ENCODE results near the gene KIF27. TPM values are rescaled to one million over a fixed set of nuclear protein-coding genes. Genes with fewer than 3 reads are reported as not detected.

KIF27 gene
- total and polyA plus RNA-seq, 10 of the 15 experiments (the other 5 are each of a cell fraction or from before 2014, with no cell fraction given): 0.64 to 3.3 (median 1.3) TPM

DNA sequence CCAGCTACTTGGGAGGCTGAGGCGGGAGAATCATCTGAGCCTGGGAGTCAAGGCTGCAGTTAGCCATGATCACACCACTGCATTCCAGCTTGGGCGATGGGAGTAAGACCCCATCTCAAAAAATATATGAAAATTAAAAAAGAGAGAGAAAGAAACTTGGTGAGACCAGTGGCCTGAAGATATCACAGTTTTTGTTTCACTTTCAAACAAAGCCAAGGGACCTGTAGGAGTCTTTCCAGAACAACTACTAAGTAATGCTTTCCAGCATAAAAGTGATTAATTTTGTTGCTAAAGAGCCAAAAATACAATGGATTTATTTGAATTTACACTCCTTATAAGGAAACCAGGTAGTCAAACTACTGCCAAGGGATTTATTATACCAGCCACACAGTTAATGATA lies 127.2 kb downstream of the KIF27 start (continued):
- TF ChIP-seq CHD4 (IDR thresholded peaks at IDR 0.05): no peak

DNA sequence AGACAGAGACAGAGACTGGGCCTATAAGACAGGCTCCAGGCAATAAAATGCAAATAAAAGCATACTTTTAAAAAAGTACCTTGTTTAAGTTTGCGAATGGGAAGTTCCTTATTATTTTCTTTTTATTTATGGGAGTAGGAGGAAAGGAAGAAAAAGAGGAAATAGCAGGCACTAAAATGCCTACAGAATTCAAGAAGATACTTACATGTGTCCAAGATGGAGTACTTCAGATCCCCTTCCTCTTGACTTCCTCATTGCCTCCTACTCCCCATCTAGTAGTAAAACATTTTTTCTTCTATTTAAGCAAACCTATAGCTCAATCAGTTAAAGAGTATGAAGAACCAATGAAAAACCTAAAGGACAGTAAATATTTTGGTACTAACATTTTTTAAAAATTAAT lies 128.5 kb downstream of the KIF27 start:
- in situ Hi-C loops (cut with MboI): no loop called here
- Histone ChIP-seq H2AFZ (ENCODE audit: control insufficient read depth, low read depth, low read length) (no peak overlapping the region), H3K4me2 (ENCODE audit: control insufficient read depth, insufficient read depth) (no peak overlapping the region), H3K36me3 (ENCODE audit: control insufficient read depth in 2 of 2, insufficient read depth in 2 of 2, low read length in 1 of 2) (no peaks in the 10 kb centered on the region), H4K20me1 (ENCODE audit: control insufficient read depth, insufficient read depth) (no peaks in the 10 kb centered on the region), H3K9me3 (replicated peaks; ENCODE audit: control insufficient read depth, insufficient read depth, low read length) (no peaks in the 10 kb centered on the region), H3K79me2 (ENCODE audit: control insufficient read depth, insufficient read depth, low read length) (no peaks in the 10 kb centered on the region), H3K4me3 (no peak overlapping the region), H3K4me1 (ENCODE audit: control insufficient read depth, insufficient read depth, low read length) (no peaks in the 10 kb centered on the region), H3K27me3 (replicated peaks in 1 of 2; ENCODE audit: control insufficient read depth in 2 of 2, insufficient read depth in 2 of 2, low read length in 1 of 2) (no peaks in the 10 kb centered on the region), H3K9ac (ENCODE audit: control insufficient read depth, insufficient read depth, low read length) (no peak overlapping the region), H3K27ac (ENCODE audit: control insufficient read depth, insufficient read depth) (no peak overlapping the region)
- TF ChIP-seq ZZZ3 (IDR thresholded peaks at IDR 0.05; ENCODE audit: control insufficient read depth, insufficient read length, low read depth) (no peak), TARDBP (IDR thresholded peaks at IDR 0.05; ENCODE audit: borderline replicate concordance) (no peak), CEBPB (IDR thresholded peaks at IDR 0.05; ENCODE audit: borderline replicate concordance in 1 of 2, low read depth in 2 of 2, low read length in 2 of 2) (no peak), SMC3 (IDR thresholded peaks at IDR 0.05; ENCODE audit: borderline replicate concordance, low read length) (no peak), SKIL (IDR thresholded peaks at IDR 0.05; ENCODE audit: low read depth, poor library complexity, severe bottlenecking) (no peak), IKZF1 (conservative IDR thresholded peaks at IDR 0.05) (no peak), FOS (IDR thresholded peaks at IDR 0.05; ENCODE audit: borderline replicate concordance, extremely low read depth, insufficient read length) (no peak), EED (IDR thresholded peaks at IDR 0.05; ENCODE audit: low read depth) (no peak), BRCA1 (IDR thresholded peaks at IDR 0.05; ENCODE audit: low read depth, low read length) (no peak), CREB1 (IDR thresholded peaks at IDR 0.05; ENCODE audit: low read depth) (no peak), IKZF2 (IDR thresholded peaks at IDR 0.05) (no peak), BCLAF1 (IDR thresholded peaks at IDR 0.05) (no peak), HCFC1 (IDR thresholded peaks at IDR 0.05; ENCODE audit: low read length) (no peak), SRF (IDR thresholded peaks at IDR 0.05; ENCODE audit: low read depth in 2 of 2, low read length in 2 of 2) (no peak)
- TF ChIP-seq, protein P1, sequence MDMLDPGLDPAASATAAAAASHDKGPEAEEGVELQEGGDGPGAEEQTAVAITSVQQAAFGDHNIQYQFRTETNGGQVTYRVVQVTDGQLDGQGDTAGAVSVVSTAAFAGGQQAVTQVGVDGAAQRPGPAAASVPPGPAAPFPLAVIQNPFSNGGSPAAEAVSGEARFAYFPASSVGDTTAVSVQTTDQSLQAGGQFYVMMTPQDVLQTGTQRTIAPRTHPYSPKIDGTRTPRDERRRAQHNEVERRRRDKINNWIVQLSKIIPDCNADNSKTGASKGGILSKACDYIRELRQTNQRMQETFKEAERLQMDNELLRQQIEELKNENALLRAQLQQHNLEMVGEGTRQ (IDR thresholded peaks at IDR 0.05; ENCODE audit: borderline replicate concordance, low read depth, low read length): no peak
- TF ChIP-seq, protein P2, sequence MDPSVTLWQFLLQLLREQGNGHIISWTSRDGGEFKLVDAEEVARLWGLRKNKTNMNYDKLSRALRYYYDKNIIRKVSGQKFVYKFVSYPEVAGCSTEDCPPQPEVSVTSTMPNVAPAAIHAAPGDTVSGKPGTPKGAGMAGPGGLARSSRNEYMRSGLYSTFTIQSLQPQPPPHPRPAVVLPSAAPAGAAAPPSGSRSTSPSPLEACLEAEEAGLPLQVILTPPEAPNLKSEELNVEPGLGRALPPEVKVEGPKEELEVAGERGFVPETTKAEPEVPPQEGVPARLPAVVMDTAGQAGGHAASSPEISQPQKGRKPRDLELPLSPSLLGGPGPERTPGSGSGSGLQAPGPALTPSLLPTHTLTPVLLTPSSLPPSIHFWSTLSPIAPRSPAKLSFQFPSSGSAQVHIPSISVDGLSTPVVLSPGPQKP (IDR thresholded peaks at IDR 0.05; ENCODE audit: low read depth, low read length): no peak
- intact Hi-C loops (cut with micrococcal nuclease; ENCODE audit: unreplicated experiment): no loop called here
- ChIA-PET POLR2A (no interaction called here), RAD21 (ENCODE audit: unreplicated experiment) (no interaction called here), CTCF (no interaction called here), SMC1A (ENCODE audit: uncharacterized antibody, unreplicated experiment) (no interaction called here)
- 93% methylated on average over 1 of the region's 1 CpG for WGBS (ENCODE audit: insufficient coverage, insufficient replicate concordance, low lambda C conversion rate, missing lambda C conversion rate)
- DNase-seq (ENCODE audit: low read depth, low spot score) (no peak), FAIRE-seq (no peak), ATAC-seq (no peak)
- BruUV-seq (replicated peaks): no TSS peak

All from GM12878 (cell line).